Fibroblast of peridontal ligament (primary cell): ENCODE data around the gene ADARB2.
"Not testable (repeated sequence)": the region's sequence is repeated elsewhere in the genome, so short reads cannot be mapped to it uniquely, and the experiment has no call there.

ENCODE experiments used
- DNase-seq: peaks from one replicate; pipeline ENCODE4 v3.0.0-alpha.2; 2010; ENCODE audit errors: extremely low read depth

The ADARB2 gene

DNA sequence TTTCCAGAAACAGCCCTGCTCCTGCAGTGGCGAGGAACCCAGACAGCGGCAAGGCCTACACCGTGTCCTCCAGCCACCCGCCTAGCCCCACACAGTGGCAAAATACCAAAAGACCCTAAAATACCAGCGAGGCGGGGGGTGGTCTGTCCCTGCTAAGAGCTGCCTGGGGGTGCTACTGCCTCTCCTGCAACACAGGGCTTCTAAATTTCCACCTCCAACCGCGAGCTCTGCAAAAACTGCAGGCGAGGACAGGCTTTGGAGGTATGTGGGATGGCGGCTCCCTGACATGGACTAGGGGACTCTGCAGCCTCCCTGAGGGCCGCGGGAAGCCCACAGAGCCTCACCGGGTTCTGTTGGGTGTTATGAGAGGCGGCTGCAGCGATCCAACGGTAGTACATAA, 558.8 kb downstream of the ADARB2 start:
- no peak for DNase-seq

- DNase-seq = no peak
Measured at GRCh38 chr10:1177936-1178335, 559.4 kb downstream of the ADARB2 start.

DNA sequence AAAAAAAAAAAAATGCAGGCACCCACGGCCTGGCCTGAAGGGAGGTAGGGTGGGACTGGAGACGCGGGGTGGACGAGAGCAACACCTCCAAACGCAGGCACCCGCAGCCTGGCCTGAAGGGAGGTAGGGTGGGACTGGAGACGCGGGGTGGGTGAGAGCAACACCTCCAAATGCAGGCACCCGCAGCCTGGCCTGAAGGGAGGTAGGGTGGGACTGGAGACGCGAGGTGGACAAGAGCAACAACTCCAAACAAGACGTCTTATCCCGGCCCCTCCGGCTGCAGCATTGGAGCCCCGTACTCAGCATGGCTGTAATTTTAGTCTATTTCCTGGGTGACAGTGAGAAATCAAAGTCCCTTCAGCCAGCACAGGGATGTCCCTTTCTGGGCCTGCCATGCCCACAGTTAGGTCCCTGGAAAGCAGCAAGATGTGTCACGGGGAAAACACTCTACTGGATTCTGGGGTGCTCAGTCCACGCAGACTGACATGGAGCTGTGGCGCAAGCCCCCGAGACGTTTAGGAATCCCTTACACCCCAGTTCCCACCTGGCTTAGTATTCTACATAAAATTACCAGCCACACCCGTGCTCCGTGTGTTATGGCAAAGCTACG, 561.3 kb downstream of the ADARB2 start:
- DNase-seq = no peak

DNA sequence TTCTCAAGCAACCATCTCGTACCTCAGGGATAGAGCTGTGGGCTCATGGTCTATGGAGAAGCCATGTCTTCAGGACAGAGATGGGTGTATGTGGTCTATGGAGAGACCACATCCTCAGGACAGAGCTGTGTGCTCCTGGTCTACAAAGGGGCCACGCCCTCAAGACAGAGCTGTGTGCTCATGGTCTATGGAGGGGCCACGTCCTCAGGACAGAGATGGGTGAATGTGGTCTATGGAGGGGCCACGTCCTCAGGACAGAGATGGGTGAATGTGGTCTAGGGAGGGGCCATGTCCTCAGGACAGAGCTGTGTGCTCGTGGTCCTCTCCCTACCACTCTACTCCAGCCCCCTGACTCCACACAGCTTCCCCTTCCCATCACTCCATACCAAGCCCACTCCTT, 563.3 kb downstream of the ADARB2 start:
- no peak for DNase-seq

DNA sequence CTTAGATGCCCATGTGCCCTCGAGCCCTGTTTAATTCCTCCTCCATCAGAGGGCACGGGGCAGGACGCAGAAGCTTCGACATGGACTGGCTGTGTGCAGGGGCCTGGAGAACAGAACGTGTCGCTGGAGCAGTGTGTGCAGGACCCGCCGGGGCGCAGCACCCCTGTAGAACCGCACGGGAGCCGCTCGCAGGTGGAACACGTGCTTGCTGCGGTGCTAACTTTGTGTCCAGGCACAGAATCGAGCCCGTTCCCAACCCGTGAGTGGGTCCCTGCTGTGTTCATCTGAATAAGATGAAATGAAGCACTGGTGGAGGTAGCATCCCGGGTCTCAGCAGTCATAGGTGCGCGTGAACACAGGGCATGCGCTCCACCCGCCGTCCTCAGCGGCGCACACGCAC, 564.2 kb downstream of the ADARB2 start:
- no peak for DNase-seq

DNA sequence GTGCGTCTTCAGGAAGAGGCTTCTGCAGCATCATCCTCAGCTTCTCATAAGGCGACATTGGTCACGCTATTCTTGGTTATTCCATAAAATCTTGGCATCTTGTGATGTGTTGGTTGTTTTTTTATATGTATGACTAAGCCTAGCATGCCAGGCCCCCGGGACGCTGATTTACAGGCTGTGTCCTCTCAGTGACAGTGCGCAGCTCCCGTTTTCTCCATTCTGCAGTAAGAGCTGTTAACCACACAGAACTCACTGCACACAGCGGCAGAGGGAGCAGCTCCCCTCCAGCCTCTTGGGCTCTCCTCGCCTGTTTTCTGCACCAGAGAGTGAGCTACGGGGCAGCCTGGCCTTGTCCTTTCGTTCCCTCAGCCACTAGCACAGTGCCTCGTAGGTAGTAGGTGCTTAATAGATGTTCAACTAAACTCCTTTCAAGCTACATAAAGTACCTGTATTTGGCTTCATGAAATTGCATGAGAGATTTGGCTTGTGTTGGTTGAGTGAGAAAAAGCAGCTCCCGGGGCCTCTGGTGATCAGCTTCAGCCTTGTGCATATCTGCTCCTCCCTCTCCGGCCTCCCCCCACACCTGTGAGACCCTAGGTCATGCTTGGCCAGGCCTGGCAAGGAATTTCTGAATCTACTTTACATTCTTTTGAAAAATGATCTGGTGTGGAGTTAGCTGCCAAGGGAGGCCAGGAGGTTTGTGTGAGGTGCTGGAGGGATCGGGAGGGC, 564.9 kb downstream of the ADARB2 start:
- DNase-seq = no peak

- no peak for DNase-seq
Measured at GRCh38 chr10:1171586-1171985, 565.7 kb downstream of the ADARB2 start.

- DNase-seq = no peak
Measured at GRCh38 chr10:1171182-1171581, 566.1 kb downstream of the ADARB2 start.

- no peak for DNase-seq
Measured at GRCh38 chr10:1170867-1171180, 566.5 kb downstream of the ADARB2 start.

DNA sequence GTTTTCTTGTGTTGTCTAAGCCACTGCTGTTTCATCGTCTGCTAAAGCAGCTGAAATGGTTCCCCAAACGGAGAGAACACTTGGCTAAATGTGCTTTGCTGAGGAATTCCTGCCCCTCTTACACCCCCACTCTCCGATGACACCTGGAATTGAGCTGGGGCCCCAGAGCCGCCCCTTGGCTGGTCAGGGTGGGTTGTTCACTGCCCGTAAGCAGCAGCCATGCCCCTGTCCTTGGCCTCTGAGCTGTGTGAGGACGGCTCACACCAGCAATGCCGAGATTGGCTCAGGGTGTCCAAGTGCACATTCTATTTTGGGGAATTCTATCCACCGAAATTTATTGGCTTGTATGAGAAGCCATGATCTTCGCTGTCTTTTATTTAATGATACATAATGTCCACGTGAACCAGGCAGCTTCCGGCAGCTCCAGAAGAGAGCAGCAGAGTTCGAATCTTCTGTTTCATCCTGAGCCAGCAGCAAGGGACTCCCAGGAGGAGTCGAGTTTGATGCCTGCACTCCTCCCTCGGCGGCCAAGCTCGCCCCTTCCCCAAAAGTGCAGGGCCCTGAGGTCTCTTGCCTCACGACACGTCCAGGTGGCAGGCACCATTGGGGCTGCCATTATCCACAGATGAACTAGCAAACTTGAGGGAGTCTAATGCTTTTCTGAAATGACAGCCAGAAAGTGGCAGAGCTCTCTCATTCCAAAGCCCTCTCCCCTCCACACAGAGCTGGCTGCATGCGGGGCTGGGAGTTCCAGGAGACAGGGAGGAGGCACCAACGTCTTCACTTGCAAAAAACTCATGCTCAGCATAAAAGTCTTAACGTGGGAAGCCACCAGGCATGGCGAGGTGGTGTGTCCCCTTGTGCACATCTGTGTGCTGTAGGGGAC, 567.1 kb downstream of the ADARB2 start:
- DNase-seq = no peak

GRCh38 chr10:1169186-1169885, 568.0 kb downstream of the ADARB2 start:
- DNase-seq = no peak

- no peak for DNase-seq
Measured at GRCh38 chr10:1168763-1169162, 568.6 kb downstream of the ADARB2 start.

DNA sequence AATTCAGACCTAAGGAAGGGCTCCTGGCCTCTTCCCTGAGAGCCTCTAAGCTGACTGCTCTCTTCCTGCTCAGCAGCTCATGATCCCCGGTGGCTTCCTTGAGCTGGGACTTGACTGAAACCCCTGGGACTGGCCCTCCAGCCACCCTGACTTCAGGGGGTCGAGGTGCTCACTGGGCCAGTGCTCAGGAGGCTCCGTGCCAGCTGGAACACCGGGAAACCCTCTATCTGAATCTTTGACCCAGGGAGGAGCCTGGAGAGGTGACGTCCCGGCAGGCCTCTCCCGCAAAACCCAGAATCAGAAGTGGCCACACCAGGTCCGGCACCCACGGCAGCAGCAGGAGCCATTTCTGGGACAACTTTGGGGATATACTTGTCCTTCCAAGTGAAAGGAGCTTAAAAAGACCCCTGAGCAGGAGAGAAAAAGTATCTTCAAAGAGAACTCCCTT, 570.5 kb downstream of the ADARB2 start:
- DNase-seq = no peak

DNA sequence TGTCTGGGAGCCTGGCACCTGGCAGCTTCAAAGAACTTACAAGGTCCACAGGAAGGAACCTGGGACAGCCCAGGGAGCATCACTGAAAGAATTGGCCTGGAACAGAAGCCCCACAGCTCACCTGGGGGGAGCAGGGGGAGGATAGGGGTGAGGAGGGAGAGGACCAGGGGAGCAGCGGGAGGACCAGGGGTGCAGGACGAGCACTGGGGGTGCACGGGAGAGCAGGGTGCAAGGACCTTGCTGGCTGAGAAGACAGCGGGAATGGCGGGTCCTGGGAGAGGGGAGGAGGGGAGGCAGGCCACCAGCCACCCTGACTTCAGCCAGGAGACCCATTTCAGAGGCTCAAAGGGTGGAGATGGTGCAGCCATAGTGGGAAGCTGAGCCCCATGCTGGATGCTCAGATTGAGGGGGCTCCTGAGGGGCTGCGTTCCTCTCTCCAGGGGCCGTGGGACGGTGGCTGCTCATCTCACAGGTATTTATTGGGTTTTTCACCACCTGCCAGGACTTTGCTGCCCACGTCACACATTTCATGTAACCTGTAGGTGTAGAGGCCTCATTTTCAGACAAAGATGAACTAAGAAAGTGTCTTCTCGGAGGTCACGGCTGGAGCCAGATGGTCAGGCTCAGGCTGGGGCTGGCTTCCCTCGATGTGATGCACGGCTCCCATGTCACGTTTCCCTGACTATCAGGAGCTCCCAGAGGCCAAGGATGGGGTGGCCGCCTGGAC, 571.1 kb downstream of the ADARB2 start:
- no peak for DNase-seq

- no peak for DNase-seq
Measured at GRCh38 chr10:1163831-1164230, 573.5 kb downstream of the ADARB2 start.

DNA sequence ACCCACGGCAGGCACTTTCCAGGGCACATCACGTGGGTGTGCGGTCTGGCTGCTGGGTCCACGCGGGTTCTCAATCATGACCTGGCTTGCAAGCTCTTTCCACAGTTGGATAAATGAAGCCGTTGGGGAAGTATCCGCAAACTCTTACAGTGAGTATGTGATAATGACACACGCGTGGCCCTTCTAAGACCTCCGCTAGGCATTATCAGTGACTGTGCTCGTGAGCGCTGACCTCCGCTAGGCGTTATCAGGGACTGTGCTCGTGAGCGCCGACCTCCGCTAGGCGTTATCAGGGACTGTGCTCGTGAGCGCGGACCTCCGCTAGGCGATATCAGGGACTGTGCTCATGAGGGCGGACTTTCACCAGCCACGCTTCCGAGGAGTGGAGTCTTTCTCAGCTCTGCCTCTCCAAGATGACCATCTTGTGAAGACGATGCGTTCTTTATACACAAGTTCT, 574.1 kb downstream of the ADARB2 start:
- DNase-seq = no peak

- no peak for DNase-seq
Measured at GRCh38 chr10:1162481-1163203, 574.7 kb downstream of the ADARB2 start.

GRCh38 chr10:1161315-1161673, 576.0 kb downstream of the ADARB2 start:
- not testable (repeated sequence) for DNase-seq

DNA sequence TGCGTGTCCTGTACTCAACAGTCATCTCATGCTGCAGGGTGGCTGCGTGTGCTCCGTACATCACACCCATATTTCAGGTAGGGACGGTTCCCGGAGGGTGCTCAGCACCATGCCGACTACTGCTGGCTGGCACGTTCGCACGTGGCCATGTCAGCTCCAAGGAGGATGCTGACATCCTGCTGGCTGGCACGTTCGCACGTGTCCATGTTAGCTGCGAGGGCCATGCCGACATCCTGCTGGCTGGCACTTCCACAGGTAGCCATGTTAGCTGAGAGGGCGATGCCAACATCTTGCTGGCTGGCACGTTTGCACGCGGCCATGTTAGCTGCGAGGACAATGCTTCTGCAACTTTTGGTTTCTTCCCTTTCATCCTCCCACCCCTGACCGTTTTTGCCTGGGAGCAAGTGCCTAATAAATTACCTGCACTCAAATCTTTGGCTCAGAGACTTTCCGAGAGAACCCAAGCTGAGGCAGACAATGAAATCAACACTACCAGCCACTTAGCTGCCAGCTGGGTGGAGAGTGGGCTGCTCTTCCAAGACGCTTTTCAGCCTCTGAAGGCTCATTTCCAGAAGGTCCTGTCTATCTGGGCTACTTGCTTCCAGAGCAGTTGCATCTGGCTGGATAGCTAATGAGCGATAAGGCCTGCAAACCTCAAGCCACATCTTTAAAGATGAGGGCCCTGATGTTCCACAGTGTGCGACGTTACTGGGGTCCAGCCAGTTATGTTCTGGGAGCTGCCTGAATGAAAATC, 576.6 kb downstream of the ADARB2 start:
- no peak for DNase-seq
